Measurements from ENCODE around the gene OBSCN.

DNA sequence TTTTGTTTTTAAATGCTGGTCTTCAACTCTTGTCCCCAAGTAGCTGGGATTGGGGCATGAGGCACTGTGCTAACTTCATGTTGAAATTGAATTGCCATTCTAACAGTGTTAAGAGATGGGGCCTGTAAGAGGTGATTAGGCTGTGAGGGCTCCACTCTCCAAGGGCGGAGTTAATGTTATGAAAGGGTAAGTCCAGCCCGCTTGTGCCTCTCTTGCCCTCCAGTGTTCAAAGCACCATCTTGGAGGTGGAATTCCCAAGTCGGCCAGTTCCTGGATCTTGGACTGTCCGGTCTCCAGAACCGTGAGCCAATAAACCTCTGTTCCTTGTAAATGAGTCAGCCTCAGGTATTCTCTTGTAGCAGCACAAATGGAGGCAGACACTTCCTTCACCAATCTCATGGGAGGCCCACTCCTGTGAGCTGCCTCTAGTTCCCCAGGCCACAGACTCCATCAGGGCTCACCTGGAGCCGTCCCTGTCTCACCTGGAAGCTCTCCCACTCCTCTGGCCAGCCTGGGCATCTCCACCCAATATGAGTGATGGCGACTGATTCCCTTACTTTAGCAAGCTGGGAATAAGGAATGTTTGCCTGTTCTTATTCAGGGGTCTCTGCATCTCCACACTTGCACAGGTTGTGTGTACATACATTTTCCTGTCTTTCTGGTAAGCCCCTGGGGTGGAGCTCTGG, 26.7 kb upstream of the OBSCN start:
- TF ChIP-seq, protein P1, sequence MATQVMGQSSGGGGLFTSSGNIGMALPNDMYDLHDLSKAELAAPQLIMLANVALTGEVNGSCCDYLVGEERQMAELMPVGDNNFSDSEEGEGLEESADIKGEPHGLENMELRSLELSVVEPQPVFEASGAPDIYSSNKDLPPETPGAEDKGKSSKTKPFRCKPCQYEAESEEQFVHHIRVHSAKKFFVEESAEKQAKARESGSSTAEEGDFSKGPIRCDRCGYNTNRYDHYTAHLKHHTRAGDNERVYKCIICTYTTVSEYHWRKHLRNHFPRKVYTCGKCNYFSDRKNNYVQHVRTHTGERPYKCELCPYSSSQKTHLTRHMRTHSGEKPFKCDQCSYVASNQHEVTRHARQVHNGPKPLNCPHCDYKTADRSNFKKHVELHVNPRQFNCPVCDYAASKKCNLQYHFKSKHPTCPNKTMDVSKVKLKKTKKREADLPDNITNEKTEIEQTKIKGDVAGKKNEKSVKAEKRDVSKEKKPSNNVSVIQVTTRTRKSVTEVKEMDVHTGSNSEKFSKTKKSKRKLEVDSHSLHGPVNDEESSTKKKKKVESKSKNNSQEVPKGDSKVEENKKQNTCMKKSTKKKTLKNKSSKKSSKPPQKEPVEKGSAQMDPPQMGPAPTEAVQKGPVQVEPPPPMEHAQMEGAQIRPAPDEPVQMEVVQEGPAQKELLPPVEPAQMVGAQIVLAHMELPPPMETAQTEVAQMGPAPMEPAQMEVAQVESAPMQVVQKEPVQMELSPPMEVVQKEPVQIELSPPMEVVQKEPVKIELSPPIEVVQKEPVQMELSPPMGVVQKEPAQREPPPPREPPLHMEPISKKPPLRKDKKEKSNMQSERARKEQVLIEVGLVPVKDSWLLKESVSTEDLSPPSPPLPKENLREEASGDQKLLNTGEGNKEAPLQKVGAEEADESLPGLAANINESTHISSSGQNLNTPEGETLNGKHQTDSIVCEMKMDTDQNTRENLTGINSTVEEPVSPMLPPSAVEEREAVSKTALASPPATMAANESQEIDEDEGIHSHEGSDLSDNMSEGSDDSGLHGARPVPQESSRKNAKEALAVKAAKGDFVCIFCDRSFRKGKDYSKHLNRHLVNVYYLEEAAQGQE (IDR thresholded peaks at IDR 0.05; ENCODE audit: insufficient read depth in 1 of 2, low read depth in 2 of 2, low read length in 2 of 2), result no peak
- no peak for TF ChIP-seq POLR2AphosphoS5 (IDR thresholded peaks at IDR 0.05; ENCODE audit: low read depth, low read length)
- TF ChIP-seq SIN3A (IDR thresholded peaks at IDR 0.05; ENCODE audit: borderline replicate concordance, insufficient read depth, low read length), result no peak
- no peak for TF ChIP-seq TAF1 (IDR thresholded peaks at IDR 0.05; ENCODE audit: borderline replicate concordance, insufficient read depth, low read length)
- TF ChIP-seq FOXP2 (optimal IDR thresholded peaks at IDR 0.05; ENCODE audit: borderline replicate concordance, extremely low read depth, extremely low read length, insufficient read depth), result no peak
